ENCODE data around the gene SPRR2A.
"Not testable (repeated sequence)": the region's sequence is repeated elsewhere in the genome, so short reads cannot be mapped to it uniquely, and the experiment has no call there.

Gene SPRR2A

DNA sequence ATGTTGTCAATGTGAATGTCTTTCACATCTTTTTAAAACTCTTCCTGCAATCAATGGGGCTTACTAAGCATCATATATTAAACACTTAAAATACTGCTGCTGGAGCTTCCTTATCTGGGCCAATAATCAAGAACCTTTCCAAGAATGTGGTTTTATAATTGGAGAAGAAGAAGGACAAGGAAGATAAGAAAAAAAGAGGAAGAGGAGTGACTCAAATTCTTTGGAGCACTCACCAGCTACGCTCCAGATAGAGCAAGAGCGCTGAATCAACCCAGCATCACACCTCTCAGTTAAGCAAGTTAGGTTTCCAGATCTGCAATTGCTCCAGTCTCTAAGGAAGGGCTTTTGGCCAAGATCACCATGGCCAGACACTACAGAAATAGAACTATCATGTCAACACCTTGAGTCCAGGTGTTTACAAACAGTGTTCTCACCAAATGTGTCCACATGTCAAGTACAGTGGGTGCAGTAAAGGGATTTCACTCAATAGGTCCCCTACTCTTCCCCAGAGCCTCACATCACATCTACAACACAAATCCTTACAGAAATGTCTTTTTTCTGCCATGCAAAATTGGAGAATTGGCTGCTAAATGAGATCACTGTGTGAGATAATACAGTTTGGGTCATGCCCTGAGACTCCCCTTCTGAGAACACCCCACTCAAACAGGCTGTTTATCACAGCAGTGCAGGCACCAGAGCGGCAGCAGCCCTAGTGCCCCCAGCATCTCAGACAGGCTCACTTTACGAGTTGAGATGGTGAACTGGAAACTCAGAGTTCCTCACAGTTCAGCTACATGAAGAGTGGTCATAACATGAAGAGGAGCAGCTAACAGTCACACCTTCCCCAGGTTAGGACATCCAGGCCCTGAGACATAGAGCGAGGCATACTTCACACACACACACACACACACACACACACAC lies 15.8 kb upstream of the SPRR2A start:
- no peak for TF ChIP-seq CTCF (IDR thresholded peaks at IDR 0.05)
- H3K27ac ChIP-seq, result no peak overlapping the region
- DNase-seq (ENCODE audit: low spot score), result no peak
- H3K4me3 ChIP-seq, result no peak overlapping the region

- Histone ChIP-seq H3K27ac (no peak within 1 kb of the TSS), H3K4me3 (no peak within 1 kb of the TSS)
- no peak for DNase-seq (ENCODE audit: low spot score)
- no peak for TF ChIP-seq CTCF (IDR thresholded peaks at IDR 0.05)
Measured at GRCh38 chr1:153071511-153071910, 14.2 kb upstream of the SPRR2A start, which contains the start of gene SPRR2B. Gene SPRR2B, minus strand, starts transcription at chr1:153071611. Its CDS starts 772 bp downstream, at chr1:153070839.

GRCh38 chr1:153070243-153070642 lies 12.9 kb upstream of the SPRR2A start:
- TF ChIP-seq CTCF (IDR thresholded peaks at IDR 0.05), result no peak
- no peak for DNase-seq (ENCODE audit: low spot score)
- Histone ChIP-seq H3K27ac (no peak overlapping the region), H3K4me3 (no peak overlapping the region)

DNA sequence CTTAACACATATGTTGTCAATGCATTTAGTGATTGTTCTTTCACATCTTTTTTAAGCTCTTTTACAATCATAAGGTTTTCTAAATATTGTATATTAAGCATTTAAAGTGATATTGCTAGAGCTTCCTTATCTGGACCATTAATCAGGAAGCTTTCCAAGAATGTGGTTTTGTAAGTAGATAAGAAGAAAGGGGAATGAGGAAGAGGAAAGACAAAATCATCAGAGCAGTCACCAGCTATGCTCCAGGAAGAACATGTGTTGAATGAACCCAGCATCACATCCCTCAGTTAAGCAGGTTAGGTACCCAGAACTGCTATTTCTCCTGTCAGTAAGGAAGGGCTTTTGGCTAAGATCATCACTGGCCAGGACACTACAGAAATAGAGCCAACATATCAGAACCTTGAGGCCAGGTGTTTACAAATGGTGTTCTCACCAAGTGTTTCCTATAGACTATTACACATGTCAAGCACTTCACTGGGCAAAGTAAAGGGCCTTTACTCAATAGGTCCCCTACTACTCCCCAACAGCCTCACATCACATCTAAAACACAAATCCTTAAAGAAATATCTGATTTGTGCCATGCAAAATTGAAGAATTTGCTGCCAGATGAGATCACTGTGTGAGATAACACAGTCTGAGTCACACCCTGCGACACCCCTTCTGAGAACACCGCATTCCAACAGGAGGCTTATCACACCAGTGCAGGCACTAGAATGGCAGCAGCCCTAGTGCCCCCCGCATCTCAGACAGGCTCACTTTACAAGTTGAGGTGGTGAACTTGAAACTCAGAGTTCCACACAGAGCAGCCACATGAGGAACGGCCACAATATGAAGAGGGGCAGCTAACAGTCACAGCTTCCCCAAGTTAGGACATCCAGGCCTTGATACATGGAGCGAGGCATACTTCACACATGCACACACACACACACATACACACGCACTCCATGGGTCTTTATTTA lies 1.8 kb upstream of the SPRR2A start:
- H3K4me3 ChIP-seq, result no peak overlapping the region
- no peak for TF ChIP-seq CTCF (IDR thresholded peaks at IDR 0.05)
- DNase-seq (ENCODE audit: low spot score), result no peak
- H3K27ac ChIP-seq, result no peak overlapping the region

DNA sequence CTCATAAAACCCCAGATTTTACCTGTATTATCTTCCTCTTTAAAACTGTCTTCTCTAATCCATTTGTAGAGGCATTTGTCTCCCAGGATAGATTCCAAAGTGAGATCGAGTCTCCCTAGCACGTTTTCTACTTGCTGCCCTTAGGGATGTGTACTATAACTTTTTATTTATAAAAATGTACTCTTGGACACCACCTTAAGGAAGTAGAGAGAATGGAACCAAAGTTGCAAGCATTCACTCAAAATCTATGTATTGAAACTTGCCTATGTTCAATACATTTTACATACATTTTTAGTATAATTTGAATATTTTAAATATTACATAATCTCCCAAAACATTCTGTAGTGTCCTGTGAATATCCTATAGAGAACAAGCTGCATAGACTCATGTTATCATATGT lies 842 bp upstream of the SPRR2A start:
- H3K4me3 ChIP-seq, result no peak overlapping the region
- no peak for DNase-seq (ENCODE audit: low spot score)
- TF ChIP-seq CTCF (IDR thresholded peaks at IDR 0.05), result no peak
- H3K27ac ChIP-seq, result no peak overlapping the region

GRCh38 chr1:153056111-153056510 lies 1.2 kb downstream of the SPRR2A start:
- not testable (repeated sequence) for H3K27ac ChIP-seq; DNase-seq (ENCODE audit: low spot score); H3K4me3 ChIP-seq

GRCh38 chr1:153049211-153049610 lies 8.1 kb downstream of the SPRR2A start:
- no peak overlapping the region for H3K27ac ChIP-seq
- DNase-seq (ENCODE audit: low spot score), result no peak
- H3K4me3 ChIP-seq, result no peak overlapping the region
- no peak for TF ChIP-seq CTCF (IDR thresholded peaks at IDR 0.05)

Data from coronary artery (tissue), 2 donors.